ENCODE data around the gene PTPRN2.

PTPRN2 gene

DNA sequence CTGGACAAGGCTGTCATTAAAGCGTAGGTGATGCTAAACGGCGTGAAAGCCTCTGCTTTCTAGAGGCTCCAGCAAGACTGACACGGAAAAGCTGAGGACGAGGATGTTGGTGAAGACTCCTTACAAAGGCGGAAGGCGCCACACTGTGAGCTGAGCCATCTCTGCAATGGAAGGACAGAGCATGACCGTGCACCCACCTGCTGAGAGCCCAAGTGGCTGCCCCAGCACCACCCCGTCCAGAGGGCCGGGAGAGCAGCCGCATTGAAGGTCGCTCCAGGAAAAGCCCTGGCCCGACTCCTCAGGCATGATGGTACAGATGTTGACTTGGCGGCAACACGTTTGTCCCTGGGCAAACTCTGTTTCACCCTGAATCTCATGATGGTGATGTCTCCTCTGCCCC is 758.1 kb downstream of the PTPRN2 start:
- no peak for DNase-seq

DNA sequence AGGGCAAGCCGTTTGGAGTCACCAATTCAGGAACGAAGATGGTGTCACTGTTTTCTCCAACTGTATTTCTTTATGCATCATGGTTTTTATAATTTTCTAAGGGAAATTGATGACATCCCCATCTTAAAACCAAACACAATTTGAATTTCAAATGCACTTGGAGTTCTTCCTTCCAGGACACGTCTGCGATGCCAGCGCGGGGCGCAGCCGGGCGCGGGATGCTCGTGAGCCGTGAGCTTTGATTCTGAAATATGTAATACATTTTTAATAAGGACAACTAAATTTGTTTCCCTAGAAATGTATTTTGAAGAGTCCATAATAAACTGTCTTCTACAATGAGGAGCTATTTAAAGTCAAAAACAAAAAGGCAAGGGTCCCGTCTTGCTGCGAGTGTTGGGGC is 758.7 kb downstream of the PTPRN2 start:
- DNase-seq, result no peak

DNA sequence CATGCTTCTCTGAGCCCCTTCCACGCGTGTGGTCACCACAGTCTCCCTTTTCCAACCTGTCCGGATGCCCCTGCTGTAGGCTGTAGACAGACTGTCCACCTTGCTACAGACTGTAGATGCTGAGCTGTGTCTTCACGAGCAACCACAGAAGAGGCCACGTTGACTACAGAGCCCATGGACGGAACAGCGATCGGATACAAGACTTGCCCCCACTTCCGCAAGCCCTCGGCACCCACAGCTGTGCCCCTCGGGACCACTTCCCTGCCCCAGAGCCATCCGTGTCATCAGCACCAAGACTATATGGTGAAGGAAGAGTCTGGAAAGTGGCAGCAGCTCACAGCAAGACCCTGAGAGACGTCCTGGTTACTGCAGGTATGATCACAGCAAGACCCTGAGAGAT is 759.4 kb downstream of the PTPRN2 start:
- no peak for DNase-seq

DNA sequence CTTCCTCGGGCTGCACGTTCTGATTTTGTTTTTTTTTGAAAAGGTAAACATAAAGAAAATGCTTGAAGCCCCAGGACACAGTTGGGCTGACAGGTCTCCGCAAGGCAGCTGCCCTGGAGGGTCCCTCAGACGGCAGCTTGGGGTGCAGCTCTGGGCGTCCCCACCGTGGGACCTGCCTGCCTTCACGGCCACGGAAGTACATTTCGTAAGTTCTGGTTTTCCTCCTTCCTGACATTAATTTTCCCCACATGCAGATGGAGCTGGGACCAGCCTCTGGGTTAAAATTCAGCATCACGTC is 759.8 kb downstream of the PTPRN2 start:
- DNase-seq, result no peak

DNA sequence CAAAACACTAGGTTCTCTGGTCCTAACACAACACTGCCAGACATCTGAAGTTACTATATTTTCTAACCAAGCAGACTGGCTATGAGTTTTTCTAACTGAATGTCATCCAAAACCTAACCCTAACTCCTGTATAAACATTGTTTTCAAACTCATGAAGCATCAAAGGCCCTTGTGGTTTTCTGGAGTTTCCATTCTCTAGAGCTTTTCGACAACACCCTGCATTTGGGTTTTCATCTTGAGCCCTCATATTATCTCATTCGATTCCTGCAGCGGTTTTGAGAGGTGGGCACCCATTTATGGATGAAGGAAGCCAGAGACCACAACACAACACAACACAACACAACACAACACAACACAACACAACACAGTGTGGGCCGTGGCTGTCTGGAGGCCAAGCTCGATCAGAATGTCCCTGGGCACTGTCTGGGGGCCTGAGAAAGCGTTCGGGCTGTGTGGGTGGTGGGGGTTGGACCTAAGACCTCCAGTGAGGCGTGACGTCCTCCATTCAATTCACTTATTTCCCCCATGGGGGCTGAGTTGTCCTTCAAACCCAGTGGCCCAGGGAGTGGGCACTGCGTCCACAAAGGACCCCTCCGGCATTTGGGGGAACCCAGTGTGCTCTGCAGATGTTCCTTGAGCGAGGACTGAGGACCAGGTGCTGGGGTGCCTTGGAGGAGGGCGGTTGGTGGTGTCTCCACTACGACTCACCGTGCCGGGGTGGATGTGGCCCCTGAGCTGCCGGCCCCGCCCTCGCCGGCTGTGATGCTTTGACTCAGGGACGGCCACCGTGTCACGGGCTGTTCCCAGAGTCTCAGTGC is 760.4 kb downstream of the PTPRN2 start:
- DNase-seq, result no peak

DNA sequence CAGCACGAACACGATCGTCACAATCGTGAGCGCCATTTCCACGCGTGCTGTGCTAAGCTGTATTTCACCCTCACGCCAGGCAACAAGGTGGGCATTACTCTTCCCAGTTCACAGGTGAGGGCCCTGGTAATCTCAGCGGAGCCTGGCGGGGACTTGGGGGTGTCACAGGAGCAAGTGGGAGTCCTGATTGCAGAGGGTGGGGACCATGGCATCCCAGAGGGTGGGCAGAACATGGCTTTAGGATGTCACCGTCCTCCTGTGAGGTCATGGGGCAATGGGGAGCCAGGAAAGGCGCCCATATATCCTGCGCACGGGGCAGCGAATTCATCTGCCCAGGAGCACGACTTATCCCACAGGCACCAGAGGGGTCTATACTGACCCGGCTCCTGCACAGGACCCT is 761.1 kb downstream of the PTPRN2 start:
- no peak for DNase-seq

DNA sequence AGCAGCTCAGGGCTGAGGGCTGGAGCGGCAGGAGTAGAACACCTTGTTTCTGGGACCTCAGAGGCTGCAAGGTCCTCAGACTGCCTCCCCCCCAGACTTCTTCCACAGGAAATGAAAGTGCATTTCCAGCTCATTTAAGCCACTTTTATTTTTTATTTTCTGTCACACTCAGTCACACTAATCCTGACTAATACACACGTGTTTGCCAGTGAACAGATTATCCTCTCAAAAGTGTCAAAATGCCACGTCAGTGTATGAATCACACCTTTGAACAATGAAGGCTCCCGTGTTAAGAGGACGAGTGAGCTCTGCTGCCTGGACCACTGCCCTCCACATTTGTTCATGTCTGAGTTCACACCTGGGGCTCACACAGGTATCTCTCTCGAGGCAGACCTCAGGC is 762.3 kb downstream of the PTPRN2 start:
- DNase-seq, result no peak

DNA sequence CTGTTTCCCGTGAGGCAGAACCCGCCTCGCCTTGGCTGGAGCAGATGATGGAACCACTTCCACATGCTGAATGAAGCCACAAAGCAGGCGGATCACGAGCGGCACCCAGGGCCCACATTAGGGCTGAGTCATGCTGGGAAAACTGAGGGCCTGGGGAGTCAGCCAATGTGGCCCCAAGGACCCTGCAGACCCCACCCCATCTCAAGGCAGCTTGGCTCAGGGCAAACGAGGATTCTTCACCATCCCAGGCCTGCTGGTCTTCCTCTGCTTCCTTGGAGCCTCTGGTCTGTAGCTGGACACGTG is 762.9 kb downstream of the PTPRN2 start:
- no peak for DNase-seq

DNA sequence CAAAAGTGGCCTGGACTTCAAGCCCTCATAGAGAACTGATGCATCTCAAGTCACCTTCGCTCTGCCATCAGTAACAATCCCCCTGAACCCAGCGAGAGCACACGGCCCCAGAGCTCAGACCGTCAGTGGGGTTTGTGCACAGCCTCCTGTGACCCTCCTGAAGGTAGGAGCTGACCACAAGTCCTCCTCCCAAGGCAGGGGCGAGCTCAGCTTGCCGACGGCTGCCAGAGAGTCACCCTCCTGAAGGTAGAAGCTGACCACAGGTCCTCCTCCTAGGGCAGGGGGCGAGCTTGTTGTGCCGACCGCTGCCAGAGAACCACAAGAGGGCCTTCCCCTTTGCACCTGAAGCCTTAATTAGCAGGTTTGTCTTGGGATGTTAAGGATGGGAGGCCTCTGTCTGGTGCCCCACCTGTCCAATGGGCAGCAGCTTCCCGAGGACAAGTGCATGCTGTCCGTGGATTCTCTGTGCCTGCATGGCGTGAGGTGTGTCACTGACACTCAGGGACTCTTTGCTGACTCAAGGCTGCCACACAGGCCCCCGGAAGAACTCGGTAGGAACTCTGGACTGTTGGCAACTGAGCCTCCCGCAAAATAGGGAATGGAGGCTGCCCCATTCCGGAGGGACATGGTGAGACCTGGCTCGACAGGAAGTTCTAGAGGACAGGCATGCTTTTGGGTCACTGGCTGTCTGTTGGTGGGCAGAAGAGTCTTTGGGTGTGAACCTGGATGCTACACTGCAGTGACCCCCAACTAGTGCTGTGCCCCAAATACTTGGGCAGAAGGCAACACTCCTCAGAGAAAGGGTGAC is 763.4 kb downstream of the PTPRN2 start:
- no peak for DNase-seq

DNA sequence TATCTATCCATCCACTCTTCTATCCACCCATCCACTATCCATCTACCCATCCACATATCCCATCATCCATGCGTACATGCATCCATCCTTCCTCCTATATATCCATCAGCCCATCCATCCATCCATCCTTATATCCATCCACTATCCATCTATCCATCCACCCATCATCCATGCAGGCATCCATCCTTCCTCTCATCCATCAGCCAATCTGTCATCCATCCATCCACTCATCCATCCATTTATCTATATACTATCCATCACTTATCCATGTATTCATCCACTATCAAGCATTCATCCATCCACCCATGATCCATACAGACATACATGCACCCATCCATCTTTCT is 765.0 kb downstream of the PTPRN2 start:
- no peak for DNase-seq

DNA sequence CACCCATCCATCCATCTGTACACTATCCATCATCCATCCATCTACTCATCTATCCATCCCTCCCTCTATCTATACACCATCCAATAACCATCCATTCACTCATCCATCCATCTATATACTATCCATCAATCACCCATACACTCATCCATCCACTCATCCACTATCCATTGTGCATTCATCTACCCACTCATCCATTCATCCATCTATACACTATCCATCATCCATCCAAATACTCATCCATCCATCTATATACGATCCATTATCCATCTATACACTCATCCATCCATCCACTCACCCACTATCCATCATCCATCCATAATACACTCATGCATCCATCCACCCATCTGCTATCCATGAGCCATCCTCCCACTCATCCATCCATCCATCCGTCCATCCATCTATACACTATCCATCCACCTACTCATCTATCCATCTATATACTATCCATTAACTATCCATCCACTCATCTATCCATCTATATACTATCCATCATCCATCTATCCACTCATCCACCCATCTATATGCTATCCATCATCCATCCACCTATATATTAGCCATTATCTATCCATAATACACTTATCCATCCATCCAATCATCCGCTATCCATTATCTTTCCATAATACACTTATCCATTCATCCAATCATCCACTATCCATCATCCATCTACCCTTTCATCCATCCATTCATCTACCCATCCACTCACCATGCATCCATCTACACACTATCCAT is 765.5 kb downstream of the PTPRN2 start:
- DNase-seq, result no peak

DNA sequence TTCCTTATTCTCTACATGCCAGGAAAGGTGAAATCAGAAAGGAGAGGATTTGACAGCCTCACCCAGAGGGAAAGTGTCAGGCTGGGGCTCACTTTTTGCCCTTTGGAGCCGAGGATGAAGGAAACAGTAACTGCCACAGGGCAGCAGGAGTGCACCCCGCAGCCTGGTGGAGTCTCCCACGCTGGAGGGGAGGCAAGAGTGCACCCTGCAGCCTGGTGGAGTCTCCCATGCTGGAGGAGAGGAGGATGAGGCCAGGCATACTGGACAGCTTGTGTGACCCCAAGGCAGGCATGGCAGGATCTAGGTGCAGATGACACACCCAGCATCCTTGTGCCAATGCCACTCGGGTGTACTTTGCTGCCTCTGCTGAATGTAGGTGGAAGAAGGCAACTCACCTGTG is 766.8 kb downstream of the PTPRN2 start:
- no peak for DNase-seq

DNA sequence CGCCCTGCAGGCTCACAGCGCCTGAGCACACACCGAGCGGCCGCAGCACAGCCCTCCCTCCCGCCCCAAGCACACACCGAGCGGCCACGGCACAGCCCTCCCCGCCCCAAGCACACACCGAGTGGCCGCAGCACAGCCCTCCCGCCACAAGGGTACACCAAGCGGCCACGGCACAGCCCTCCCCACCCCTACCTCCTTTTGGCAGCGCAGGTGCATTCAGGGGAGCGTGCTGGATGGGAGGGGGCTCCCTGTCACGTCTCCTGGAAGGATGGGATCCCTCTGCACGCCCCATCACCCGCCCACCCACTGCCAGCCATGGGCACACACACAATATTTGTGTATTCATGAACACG is 768.2 kb downstream of the PTPRN2 start:
- DNase-seq, result no peak

DNA sequence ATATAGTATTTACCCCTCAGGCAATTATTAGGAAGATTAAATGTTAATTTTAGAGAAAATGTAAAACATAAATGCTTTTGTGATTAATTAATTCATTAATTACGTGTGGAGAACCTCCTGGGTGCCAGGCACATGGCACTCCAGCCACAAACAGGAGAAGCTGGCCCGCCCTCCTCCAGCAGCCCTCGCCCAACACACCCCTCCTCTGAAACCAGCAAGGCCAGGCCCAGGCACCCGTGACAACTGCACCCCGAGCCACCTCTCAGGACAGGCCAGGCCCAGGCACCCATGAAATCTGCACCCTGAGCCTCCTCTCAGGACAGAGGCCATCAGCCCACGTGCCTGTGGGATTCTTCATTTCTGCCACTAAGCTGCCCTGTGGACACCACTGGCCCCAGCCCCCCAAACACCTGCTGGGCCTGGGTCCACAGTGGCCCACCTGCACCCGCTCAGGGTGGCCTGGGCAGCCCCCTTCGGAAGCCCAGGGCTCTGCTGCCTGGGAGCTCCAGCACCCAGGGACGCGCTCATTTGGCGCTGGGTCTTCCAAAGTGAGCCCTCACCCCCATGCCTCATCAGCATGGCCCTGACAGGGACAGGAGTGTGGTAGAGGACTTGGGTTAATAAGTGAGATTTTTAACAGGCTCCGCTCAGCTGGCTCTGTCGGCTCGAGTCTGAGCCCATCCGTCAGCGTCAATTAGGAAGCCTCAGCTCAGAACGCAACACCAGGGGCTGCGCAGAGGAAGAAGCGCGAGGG is 768.7 kb downstream of the PTPRN2 start:
- no peak for DNase-seq

DNA sequence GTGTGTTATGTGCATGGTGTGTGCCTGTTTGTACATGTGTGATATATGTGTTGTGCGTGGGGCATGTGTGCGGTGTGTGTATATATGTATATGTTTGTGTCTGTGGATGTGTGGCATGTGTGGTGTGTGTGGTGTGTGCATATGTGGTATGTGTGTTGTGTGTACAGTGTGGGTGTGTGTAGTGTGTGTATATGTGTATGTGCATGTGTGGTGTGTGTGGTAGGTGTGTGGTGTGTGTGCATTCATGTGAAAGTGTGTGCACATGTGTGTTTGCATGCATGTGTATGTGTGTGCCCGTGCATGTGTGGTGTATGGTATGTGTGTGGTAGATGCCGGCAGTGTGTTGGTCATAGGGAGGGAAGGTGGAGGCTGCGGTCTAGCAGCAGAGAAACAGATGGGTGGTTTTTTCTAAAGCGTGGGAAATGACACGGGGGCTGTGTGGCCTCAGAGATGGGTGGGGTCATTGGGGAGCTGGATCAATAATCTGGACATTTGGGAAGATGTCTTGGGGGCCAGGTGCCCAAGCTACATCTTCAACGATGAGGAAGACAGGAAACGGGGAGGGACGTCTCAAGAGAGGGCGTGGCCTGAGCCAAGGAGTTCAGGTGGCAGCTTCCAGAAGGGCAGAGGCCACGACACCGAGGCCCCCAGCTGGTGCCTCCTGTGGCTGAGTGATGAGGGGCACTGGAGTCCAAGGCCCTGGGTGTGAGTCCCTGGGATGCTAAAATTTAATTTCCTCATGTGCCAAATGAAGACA is 769.5 kb downstream of the PTPRN2 start:
- no peak for DNase-seq

DNA sequence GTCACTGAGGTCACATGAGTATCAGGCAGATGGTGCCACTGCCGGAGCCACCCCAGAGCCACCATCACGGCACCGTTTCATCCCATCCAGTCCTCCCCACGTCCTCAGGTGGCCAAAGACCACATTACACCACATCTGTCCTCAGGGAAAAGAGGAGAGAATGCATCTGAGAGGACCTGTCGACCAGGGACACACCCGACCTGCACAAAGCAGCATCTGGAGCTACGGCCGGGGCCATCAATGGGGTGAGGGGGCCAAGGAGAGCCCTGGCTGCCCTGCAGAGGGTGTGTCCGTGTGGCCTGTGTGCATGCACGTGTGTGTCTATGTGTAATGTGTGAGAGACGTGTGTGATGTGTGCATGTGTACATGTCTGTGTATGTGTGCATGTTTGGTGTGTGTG is 770.2 kb downstream of the PTPRN2 start:
- DNase-seq, result no peak

DNA sequence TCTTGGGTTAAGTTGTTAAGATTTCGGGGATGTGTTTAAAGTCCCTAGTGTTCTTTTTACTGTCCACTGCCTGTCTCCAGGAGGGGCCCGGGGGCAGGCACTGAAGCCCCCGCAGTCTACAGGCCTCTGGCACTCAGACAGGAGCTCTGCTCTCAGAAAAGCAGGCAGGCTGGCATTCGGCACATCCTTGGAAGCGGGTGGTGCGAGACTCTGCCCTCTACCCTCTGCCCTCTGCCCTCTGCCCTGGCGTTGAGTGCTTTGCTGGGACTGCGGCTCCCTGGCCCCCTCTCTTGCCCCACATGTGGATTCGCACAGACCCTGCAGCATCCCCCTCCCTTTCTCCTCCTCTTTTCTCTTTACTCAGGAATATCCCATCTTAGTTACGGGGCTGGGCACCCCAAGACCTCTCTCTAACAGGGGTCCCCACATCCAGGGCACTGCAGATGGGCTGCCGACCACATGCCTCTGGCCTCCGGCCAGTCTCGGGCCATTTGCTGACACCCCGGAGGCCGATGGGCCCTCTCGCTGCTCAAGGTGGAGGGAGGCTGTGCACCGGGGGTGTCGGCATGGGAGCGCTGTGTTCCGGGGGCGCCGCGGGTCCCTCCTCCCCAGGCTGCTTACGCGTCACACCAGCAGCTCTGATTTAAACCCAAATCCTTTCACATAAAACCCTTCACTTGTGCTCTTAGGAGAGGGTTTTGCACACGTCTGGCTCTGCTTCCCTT is 770.9 kb downstream of the PTPRN2 start:
- no peak for DNase-seq

DNA sequence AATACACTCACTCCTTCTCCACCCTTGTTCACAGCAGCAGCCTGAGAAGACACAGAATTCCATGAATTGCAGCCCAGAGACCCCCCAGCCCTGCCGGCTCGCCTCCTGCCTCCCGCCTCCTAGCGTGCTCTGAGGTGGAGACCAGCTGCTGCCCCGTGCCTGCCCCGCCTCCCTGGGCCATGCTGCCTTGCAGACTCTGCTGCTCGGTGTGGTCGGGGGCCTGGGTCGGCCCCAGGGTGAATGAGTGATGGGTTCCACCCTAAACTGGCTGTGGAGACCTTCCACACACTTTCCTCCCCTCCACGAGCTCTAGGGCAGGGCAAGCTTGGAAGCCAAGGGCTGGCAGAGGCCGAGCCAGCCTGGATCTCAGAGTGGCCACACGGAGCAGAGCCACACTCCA is 771.5 kb downstream of the PTPRN2 start:
- no peak for DNase-seq

DNA sequence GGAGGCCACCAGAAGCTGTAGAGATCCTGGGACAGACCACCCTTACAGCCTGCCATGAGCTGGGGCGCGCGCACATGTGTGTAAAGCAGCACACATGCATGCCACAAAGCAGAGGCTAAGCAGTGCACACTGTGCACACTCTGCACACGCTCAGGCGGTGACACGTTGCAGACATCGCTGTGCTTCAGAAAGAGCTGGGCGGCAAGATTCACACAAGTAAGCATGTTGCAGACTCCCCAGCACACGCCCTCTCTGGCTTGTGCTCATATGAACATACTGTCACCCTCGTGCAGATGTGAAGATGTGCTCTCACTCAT is 772.0 kb downstream of the PTPRN2 start:
- no peak for DNase-seq

DNA sequence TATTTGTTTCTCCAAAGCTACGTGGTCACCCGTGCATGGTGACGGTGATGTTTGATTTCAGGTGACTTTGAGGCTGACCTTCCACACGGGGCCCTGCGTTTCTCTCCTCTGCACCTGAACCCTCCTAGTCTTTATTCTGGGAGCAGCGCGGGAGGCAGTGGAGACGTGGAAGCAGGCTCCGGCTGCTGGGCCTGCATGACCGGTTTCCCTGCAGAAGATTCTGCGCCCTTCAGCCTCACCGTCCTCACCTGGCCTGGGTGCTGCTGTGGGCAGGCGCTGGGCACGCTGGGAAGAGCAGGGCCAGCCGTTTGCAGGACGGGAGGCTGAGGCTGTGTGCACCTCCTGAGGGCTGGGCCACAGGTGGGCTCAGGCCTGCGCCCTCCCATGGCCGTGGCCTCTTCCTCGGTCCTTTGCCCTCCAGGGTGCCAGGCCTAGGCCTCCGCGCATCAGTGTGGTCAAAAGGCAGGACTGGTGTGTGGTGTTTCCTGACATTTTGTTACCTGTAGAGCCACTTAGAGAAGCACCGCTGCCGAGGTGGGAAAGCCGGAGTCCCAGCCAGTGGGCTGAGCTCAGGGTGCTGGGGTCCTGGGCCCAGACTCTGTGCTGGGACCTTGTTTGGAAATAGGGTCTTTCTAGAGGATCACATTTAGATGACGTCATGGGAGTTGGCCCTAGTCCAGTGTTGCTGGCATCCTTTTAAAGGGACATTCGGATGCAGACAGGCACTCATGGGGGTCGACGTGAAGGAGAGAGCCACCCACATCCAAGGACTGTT is 772.5 kb downstream of the PTPRN2 start:
- DNase-seq, result no peak
